IPS-18c (cell line): ENCODE measurements around the gene TMEM19.
"Not testable (repeated sequence)": the region's sequence is repeated elsewhere in the genome, so short reads cannot be mapped to it uniquely, and the experiment has no call there.

Experiments
- H3K4me3 ChIP-seq: 2 replicates; pipeline ENCODE4 v1.7.0; 2013; ENCODE audit warnings: low read depth, mild to moderate bottlenecking, low read length, moderate library complexity; ENCODE audit not compliant: insufficient read depth
- H3K9me3 ChIP-seq: one replicate; pipeline ENCODE4 v1.6.1; 2013; ENCODE audit warnings: mild to moderate bottlenecking, low read length, moderate library complexity; ENCODE audit not compliant: control insufficient read depth, insufficient read depth

The TMEM19 gene

DNA sequence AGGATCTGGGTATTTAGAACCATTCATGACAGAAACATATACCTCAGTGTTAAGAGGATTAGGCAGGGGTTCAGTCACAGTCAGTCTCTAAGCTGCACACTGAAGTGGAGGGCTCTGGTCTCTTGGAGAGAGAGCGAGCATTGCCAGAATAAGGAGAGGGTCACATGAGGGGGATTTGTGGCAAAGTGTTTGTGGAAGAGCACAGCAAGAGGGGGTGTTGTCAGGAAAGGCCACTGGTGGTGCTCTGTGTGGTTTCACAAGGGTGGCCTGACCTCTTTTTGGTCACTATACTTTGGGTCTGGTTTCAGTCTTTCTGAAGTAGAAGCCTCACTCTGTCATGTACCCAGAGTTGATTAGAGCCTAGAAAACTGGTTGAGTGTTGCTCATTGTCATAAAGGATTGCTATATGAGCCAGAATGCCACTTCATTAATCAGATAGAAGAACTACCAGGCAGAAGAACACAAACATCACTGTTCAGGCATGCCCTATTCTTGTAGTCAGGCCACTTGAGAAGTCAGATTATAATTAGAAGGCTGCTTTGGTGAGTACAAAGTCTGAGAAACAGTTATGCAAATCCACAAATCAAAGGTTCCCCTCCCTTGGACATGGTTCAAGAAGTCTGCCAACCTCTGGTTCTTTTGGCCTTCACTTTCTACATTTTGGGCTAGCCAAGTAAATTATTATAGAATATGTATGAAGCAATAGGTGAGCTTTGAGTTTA, 8.4 kb downstream of the TMEM19 start:
- Histone ChIP-seq H3K9me3 (no peaks in the 10 kb centered on the region), H3K4me3 (no peak overlapping the region)

DNA sequence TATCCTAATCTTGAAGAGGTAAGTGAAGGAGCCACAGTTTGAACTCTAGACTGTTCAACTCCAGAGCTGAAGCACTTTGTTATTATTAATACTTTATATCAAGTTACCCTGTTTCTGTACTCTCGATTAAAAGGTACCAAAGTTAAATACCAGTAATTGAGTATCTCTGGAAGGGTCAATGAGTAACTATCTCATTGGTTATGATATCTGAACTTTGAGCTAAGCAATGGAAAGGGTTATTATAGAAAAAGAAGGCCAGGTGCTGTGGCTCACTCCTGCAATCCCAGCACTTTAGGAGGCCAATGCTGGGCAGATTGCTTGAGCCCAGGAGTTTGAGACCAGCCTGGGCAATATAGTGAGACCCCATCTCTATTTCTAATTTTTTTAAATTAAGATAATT, 9.9 kb downstream of the TMEM19 start:
- no peak overlapping the region for H3K4me3 ChIP-seq

DNA sequence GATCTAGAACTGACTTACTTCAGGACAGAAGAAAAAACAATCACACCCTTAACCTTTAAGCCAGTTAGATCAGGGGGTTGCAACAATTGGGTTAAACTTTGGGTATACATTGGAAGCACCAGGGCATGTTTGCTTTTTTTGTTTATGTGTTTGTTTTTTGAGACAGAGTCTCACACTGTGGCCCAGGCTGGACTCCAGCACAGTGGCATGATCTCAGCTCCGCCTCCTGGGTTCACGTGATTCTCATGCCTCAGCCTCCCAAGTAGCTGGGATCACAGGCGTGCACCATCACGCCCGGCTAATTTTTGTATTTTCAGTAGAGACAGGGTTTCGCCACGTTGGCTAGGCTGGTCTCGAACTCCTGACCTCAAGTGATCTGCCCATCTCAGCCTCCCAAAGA, 16.3 kb downstream of the TMEM19 start:
- H3K9me3 ChIP-seq, H3K4me3 ChIP-seq: not testable (repeated sequence)

More for the DNA sequence above, 9.9 kb downstream of the TMEM19 start:
- no peaks in the 10 kb centered on the region for H3K9me3 ChIP-seq

DNA sequence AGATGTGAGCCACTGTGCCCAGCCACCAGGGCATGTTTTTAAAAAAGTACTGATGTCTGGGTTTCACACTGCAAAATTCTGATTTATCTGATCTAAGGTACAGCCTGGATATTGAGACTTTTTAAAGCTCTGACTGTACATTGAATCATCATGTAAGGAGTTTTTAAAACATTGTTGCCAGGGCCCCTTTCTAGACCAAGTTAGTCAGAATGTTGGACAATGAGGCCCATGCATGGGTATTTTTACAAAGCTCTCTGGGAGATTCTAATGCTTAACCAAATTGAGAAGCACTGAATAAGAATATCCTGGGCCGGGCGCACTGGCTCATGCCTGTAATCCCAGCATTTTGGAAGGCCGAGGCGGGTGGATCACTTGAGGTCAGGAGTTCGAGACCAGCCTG, 16.7 kb downstream of the TMEM19 start:
- H3K9me3 ChIP-seq: no peaks in the 10 kb centered on the region
- no peak overlapping the region for H3K4me3 ChIP-seq

DNA sequence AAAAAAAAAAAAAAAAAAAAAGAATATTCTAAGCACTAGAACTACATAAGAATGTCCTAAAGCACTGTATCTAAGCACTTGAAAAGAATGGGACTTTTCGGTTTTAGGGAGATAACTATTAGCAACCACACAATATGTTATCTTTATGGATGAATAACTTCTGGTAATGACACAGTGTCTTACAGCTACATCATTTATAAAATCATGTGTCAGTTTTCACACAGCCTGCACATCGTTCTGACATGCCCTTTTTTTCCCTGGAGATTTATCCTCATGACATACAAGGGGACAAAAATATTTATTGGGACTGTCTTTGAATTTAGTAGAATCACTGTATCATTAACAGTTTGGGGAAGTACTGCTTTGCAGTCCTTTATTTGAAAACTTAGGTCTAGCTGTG, 17.3 kb downstream of the TMEM19 start:
- H3K9me3 ChIP-seq: no peaks in the 10 kb centered on the region
- H3K4me3 ChIP-seq: no peak overlapping the region

DNA sequence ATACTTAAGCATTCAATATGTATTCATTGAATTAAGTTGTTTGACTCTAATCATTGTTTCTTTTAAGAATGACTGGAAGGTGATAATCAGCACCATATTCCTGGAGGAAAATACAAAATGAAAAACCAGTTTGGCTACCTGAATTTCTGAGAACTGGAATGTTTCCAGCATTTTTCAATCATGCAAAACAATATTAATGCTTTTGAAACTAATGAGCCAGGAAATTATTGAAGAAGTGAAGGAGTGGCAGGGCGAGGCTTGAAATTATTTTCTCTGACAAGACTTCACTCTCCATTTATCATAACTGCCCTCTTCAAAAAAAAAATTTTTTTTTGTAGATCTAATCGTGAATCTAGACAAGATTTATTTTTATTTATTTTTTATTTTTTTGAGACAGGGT, 19.0 kb downstream of the TMEM19 start:
- H3K4me3 ChIP-seq: no peak overlapping the region
- H3K9me3 ChIP-seq: no peaks in the 10 kb centered on the region

DNA sequence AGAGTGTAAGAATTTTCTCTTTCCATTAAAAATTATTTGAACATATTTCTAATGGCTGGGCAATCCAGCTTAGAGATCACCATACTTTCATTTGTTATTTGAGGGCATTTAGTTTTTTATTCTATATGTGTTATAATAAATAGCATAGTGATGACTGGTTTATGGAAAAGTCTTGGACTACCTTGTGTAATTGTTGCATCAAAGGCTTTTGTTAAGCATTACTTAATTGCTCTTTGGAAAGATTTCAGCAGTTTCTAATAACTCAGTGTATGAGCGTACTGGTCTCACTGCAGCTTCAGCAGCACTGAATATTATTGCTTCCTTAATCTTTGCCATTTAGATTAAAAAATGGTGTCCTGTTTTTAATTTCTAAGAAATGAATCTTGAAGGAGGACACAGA, 22.8 kb downstream of the TMEM19 start:
- H3K4me3 ChIP-seq: no peak overlapping the region
- no peaks in the 10 kb centered on the region for H3K9me3 ChIP-seq

DNA sequence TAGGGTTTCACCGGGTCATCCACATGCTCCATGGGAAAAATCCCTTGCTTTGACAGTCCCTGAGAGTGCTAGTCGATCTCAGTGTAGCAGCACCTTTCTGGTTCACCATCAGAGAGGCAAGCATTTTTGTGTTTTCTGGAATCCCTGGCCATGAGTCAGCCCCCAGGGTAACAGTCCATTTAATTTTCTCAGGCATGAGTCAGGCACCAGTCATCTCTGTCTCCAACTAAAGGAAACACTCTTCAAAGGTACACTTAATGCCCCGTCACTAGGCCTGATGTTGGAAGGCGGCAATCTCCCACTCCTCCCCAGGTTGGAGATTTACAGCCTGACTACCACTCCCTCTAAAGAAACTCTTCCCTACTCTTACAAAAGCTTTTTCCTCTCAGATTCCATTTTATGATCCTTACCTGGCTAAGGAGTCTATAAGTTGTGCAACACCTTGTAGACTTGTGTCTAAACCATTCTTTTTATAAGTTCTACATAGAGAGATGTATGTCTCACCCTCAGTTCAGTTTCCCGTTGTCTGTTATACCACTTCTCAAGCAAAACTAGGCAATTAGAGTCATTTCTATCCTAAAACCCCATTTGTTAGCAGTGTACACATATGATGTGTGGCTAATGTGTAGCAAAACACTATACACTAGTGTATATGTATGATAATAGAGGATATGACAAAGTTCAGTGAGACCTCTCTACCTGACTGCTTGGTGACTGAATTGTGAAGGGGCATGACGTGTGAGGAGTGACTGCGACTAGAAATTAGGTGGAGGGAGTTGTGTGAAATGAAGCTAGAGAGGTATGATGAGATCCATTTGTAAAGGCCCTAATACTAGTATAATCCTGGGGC, 24.6 kb downstream of the TMEM19 start:
- no peaks in the 10 kb centered on the region for H3K9me3 ChIP-seq
- H3K4me3 ChIP-seq: no peak overlapping the region

DNA sequence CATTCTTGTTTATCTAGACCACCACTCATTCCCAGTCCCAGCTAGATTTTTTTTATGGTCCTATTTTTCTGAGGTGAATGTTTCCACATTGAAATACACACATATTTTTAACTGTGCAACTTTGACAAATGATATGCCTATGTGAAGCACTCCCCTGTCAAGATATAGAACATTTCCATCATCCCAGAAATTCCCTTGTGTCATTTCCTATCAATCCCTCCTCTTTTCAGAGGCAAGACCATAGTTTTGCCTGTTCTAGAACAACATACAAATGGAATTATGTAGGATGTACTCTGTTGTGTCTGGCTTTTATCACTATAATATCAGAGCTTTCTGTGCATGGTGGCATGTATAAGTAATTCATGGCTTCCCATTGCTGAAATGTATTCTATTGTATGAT, 32.7 kb downstream of the TMEM19 start:
- no peaks in the 10 kb centered on the region for H3K9me3 ChIP-seq

DNA sequence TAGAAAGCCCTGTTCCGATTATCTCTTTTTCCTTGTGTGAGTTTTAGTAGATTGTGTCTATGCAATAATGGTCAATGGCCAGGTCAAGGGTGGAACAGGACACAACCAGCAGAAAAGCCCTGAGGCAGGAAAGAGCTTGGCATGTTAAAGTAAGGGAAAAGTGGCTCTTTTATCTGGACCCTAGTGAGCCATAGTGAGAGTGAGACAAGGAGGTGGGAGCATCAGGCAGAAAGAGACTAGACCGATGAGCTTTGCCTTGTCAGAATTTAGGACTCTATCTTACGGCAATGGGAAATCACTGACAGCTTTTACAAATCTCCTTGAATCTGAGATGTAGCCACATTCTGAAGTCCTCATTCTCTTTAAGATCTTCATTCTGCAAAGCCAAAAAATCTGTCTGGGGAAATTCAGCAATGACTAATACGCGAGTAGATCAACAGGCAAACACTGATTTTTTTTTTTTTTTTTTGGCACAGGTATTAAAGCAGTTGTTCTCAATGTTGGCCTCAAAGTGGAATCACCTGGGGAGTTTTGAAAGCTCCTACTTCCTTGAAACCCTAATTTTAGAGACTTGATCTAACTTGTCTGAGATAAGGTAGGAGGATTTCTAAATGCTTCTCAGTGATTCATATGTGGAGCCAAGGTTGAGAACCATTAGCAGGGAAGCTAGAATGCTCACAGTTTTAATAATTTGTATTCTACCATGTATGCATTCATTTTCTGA, 33.9 kb downstream of the TMEM19 start:
- Histone ChIP-seq H3K9me3 (no peaks in the 10 kb centered on the region), H3K4me3 (no peak overlapping the region)

More for the DNA sequence above, 32.7 kb downstream of the TMEM19 start:
- H3K4me3 ChIP-seq: no peak overlapping the region

DNA sequence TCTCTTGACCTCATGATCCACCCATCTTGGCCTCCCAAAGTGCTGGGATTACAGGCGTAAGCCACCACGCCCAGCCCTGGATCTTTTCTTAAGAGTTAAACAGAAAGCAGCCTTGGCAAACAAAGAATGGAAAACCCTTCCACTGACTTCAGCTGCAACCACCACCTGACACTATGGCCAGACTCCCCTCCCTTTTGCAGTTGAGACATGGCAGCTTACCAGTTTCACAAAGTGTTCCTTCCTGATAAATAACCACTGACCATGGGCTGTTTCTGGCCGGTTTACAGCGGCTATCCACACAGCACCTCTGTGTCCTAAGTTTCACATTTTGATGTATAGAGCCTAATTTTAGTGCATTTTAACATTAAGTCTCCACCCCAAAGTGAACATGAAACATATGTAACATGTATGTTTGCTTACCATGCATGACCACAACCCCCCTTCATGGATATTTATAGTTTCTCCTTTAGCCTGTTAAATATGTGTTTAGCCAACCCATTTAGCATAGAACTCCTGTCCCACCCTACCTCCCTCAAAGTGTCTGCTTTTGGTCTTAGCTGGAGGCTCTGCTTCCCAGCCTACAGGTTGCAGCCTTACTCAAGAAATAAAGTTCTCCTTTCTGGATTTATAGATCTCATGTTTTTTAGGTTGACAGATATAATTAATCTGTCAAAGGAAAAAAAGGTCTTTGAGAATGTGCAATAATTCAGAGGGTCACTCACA, 36.1 kb downstream of the TMEM19 start:
- Histone ChIP-seq H3K4me3 (no peak overlapping the region), H3K9me3 (no peaks in the 10 kb centered on the region)

DNA sequence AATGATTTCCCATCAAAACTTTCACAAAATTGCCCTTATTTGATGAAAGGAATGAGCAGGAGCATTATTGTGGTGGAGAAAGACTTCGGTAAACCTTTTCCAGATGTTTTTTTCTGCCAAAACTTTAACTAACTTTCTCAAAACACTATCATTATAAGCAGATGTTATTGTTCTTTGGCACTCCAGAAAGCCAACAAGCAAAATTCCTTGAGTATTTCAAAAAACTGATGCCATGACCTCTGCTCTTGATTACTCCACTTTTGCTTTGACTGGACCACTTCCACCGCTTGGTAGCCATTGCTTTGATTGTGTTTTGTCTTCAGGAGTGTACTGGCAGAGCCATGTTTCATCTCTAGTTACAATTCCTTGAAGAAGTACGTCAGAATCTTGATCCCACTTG, 39.1 kb downstream of the TMEM19 start:
- Histone ChIP-seq H3K4me3 (no peak overlapping the region), H3K9me3 (no peaks in the 10 kb centered on the region)

DNA sequence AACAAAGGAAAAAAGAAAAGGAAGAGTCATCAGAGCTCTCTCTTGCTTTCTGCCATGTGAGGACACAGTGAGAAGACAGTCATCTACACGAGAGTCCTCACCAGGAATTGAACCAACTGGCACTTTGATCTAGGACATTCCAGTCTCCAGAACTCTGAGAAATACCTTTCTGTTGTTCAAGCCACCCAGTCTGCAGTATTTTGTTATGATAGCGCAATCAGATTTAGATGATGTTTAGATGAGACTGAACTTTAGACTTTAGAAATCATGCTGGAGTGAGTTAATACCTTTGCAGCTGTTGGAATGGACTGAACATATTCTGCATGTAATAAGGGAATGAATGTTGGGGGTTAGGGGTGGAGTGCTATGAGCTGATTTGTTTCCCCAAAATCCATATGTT, 40.7 kb downstream of the TMEM19 start:
- Histone ChIP-seq H3K9me3 (no peaks in the 10 kb centered on the region), H3K4me3 (no peak overlapping the region)

DNA sequence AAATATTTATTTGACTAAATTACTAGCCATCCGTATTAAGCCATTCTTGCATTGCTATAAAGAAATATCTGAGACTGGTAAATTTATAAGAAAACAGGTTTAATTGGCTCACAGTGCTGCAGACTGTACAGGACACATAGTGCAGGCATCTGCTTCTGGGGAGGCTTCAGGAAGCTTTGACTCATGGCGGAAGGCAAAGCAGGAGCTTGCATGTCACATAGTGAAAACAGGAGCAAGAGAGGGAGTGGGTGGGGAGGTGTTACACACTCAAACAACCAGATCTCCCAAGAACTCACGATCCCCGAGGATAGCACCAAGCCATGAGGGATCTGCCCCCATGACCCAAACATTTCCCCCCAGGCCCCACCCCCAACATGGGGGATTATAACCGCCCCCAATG, 42.1 kb downstream of the TMEM19 start:
- H3K9me3 ChIP-seq: no peaks in the 10 kb centered on the region
- H3K4me3 ChIP-seq: no peak overlapping the region

DNA sequence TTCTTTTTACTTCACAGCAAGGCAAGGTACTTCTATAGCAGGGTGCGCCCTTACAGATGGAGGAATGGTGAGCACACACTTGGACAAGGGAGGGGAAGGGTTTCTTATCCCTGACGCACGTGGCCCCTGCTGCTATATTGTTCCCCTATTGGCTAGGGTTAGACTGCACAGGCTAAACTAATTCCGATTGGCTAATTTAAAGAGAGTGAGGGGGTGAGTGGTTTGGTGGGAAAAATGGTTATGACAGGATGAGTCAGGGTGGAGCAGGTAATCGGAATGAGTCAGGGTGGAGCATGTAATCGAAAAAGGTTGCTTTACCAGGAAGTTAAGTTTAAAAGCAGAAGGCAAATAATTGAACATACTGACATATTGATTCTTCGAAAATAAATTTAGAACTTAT, 45.1 kb downstream of the TMEM19 start:
- H3K4me3 ChIP-seq: no peak overlapping the region
- no peaks in the 10 kb centered on the region for H3K9me3 ChIP-seq

DNA sequence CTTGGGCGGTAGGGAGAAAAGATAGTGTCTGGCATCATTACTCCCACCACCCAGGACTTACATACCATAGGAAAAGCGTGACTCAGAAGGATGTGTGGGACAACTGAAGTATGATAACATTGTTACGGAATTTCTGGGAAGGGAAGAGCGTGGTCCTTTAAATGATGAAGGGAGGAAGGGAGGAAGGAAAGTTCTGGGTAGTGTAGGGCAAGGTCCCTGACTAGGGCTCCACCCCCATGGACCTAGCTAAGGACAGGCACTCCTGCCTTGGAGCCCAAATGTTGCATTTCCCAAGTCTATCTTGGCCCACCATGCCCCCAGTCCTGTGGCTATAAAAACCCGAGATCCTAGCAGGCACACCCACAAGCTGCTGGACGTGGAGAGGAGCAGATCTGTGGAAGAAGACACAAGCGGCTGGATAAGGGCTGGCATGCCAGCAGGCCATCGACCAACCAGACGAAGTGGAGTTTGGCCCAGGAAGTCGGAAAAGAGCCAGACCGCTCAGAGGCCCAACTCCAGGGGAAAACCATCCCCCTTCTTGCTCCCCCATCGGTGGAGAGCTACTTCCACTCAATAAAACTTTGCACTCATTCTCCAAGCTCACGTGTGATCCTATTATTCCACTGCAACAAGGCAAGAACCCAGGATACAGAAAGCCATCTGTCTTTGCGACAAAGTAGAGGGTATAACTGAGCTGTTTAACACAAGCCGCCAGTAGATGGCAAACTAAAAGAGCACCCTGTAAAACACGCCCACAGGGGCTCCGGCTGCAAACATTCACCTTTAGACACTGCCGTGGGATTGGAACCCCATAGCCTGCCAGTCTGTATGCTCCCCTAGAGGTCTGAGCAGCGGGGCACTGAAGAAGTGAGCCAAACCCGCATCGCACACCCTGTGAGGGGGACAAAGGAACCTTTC, 45.8 kb downstream of the TMEM19 start:
- no peak overlapping the region for H3K4me3 ChIP-seq

More for the DNA sequence above, 45.8 kb downstream of the TMEM19 start:
- no peaks in the 10 kb centered on the region for H3K9me3 ChIP-seq
